Neutrophil (primary cell): Measurements from ENCODE around the gene BANP.

Experiments used
- H3K27ac ChIP-seq: fragments of 200-600 bp; sonication (generic); 2 replicates; pipeline ENCODE4 v1.5.1; 2016; ENCODE audit warnings: mild to moderate bottlenecking, moderate library complexity
- H3K27me3 ChIP-seq: fragments of 200-600 bp; sonication (generic); 2 replicates; pipeline ENCODE4 v1.6.0; 2016; ENCODE audit warnings: mild to moderate bottlenecking
- H3K36me3 ChIP-seq: fragments of 200-600 bp; sonication (generic); 2 replicates; pipeline ENCODE4 v1.5.1; 2017
- H3K4me1 ChIP-seq, 2 experiments: fragments of 200-600 bp in 1 of 2; sonication (generic) in 1 of 2; 1 replicate in 1 of 2; 2 replicates in 1 of 2; pipeline versions ENCODE4 v1.5.1 to v1.6.1; 2013 to 2016; ENCODE audit warnings: low read depth in 1 of 2, low read length in 1 of 2, mild to moderate bottlenecking in 1 of 2, moderate library complexity in 1 of 2; ENCODE audit not compliant: control insufficient read depth in 1 of 2, insufficient read depth in 1 of 2
- H3K4me3 ChIP-seq, 2 experiments: fragments of 200-600 bp in 1 of 2; sonication (generic) in 1 of 2; 1 replicate in 1 of 2; 2 replicates in 1 of 2; pipeline ENCODE4 v1.5.1; 2013 to 2016; ENCODE audit warnings: low read depth in 1 of 2, low read length in 1 of 2, mild to moderate bottlenecking in 1 of 2, moderate library complexity in 1 of 2
- H3K9me3 ChIP-seq: fragments of 200-600 bp; sonication (generic); 2 replicates; pipeline ENCODE4 v1.5.1; 2016
- TF ChIP-seq, protein P1 (sequence below): fragments of 200-600 bp; sonication (generic); IDR thresholded peaks from 2 replicates; pipeline ENCODE4 v1.5.1; 2016; ENCODE audit warnings: antibody characterized with exemption

BANP gene

DNA sequence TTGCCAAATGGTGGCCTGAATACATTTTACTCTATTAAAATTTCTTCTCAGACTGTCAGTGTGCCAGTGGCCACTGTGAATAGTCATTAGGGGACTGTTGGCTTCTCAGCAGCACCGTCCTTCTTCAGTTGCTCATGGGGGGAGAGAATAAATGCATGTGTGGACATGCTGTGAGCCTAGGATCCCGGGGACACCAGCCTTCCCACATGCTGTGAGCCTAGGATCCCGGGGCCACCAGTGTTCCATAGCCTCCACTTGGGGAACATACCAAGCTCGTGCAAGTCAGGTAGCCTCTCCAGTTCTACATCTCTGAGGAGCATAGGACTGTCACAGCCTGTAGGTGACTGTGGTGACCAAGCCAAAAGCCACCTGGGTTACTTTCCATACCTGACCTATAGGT is 51.5 kb downstream of the BANP start:
- TF ChIP-seq, protein P1, sequence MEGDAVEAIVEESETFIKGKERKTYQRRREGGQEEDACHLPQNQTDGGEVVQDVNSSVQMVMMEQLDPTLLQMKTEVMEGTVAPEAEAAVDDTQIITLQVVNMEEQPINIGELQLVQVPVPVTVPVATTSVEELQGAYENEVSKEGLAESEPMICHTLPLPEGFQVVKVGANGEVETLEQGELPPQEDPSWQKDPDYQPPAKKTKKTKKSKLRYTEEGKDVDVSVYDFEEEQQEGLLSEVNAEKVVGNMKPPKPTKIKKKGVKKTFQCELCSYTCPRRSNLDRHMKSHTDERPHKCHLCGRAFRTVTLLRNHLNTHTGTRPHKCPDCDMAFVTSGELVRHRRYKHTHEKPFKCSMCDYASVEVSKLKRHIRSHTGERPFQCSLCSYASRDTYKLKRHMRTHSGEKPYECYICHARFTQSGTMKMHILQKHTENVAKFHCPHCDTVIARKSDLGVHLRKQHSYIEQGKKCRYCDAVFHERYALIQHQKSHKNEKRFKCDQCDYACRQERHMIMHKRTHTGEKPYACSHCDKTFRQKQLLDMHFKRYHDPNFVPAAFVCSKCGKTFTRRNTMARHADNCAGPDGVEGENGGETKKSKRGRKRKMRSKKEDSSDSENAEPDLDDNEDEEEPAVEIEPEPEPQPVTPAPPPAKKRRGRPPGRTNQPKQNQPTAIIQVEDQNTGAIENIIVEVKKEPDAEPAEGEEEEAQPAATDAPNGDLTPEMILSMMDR = no peak
- Histone ChIP-seq H3K27ac (no peak overlapping the region), H3K36me3 (peaks cover 48% of the 10 kb centered on the region)

DNA sequence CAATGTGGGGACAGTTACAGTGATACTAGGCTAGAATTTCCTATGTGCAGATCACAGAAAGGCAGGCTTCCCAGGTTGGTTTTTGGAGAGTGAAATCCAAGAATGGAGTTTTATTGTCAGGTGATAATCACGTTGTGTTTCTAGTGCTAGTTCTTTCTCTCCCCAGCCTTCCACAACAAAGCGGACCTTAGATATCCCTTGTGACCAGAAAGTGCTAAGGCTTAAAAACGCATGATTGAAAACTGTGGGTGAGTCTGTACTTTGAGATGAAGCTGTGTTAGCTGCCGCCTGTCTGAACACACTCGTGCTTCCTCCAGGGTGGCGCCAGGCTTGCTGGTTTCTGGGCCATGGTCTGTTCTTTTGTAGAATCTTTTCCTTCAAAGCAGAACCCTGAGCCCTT is 52.1 kb downstream of the BANP start:
- Histone ChIP-seq H3K36me3 (peaks cover 48% of the 10 kb centered on the region), H3K9me3 (no peaks in the 10 kb centered on the region), H3K4me1 (peaks cover 8 to 11% of the 10 kb centered on the region in 2 experiments), H3K4me3 (no peak overlapping the region), H3K27me3 (no peaks in the 10 kb centered on the region), H3K27ac (no peak overlapping the region)
- TF ChIP-seq, protein P1 = no peak

More for the DNA sequence above, 51.5 kb downstream of the BANP start:
- Histone ChIP-seq H3K9me3 (no peaks in the 10 kb centered on the region), H3K27me3 (no peaks in the 10 kb centered on the region), H3K4me1 (peaks cover 8 to 11% of the 10 kb centered on the region in 2 experiments), H3K4me3 (no peak overlapping the region)

- Histone ChIP-seq H3K4me3 (no peak overlapping the region), H3K27ac (no peak overlapping the region), H3K4me1 (peaks cover 8 to 11% of the 10 kb centered on the region in 2 experiments), H3K27me3 (no peaks in the 10 kb centered on the region), H3K36me3 (peaks cover 50% of the 10 kb centered on the region), H3K9me3 (no peaks in the 10 kb centered on the region)
- TF ChIP-seq, protein P1 = no peak
Observed at GRCh38 chr16:88003736-88004135, 52.5 kb downstream of the BANP start.

DNA sequence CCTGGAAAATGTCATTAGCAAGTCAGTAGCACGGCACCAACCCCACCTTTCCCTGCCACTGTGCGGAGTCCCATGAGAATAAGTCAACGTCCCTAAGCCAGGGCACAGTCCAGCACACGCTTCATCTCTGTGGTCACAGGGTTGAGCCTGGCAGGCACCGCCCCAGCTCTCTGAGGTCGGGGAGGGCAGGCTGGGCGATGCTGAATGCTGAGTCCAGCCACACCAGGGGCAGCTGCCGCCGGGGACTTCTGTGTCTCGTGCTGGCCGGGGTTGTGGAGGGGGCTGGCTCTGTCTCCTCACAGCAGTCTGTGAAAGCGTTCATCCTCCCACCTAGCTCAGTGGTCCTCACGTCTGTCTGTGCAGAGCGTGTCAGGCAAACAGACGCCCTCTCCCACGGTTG is 53.2 kb downstream of the BANP start:
- Histone ChIP-seq H3K27ac (peak overlapping the region; percentile 55), H3K4me1 (peaks cover 8 to 11% of the 10 kb centered on the region in 2 experiments), H3K4me3 (no peak overlapping the region), H3K27me3 (no peaks in the 10 kb centered on the region), H3K9me3 (no peaks in the 10 kb centered on the region), H3K36me3 (peaks cover 46% of the 10 kb centered on the region)
- TF ChIP-seq, protein P1 = no peak

DNA sequence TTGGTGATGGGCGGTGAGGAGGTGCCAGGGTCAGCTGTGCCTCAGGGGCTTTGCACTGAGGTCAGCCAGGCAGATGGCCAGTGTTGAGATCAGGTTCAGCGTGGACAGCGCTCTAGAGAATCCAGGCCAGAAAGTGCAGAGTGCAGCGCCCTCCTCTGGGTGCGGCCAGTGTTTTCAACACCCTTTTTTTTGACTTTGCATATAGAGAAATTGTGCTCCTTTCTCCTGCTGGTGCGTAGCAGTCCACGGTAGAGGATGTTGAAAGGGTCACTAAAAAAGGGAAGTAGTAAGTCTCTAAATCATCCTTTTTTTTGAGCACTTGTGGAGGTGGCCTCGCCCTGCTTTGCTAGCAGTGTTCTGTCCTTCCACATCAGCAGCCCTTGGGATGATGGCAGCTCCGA is 53.9 kb downstream of the BANP start:
- Histone ChIP-seq H3K36me3 (peaks cover 53% of the 10 kb centered on the region), H3K27me3 (no peaks in the 10 kb centered on the region), H3K27ac (peak overlapping the region; percentile 55), H3K4me1 (peaks cover 8 to 11% of the 10 kb centered on the region in 2 experiments), H3K4me3 (no peak overlapping the region), H3K9me3 (no peaks in the 10 kb centered on the region)
- TF ChIP-seq, protein P1 = peak; percentile 34

GRCh38 chr16:88005968-88006367 is 54.7 kb downstream of the BANP start:
- TF ChIP-seq, protein P1 = no peak
- Histone ChIP-seq H3K27ac (no peak overlapping the region), H3K4me3 (no peak overlapping the region), H3K36me3 (peaks cover 60% of the 10 kb centered on the region), H3K9me3 (no peaks in the 10 kb centered on the region), H3K27me3 (no peaks in the 10 kb centered on the region), H3K4me1 (peaks cover 8 to 11% of the 10 kb centered on the region in 2 experiments)
